Measurements from ENCODE around the gene MAN1A1. TPM values are rescaled to one million over a fixed set of nuclear protein-coding genes. Genes with fewer than 3 reads are reported as not detected.

MAN1A1 gene
- total RNA-seq, 2 donors from 2014 or later = 14.2 to 19.6 TPM

GRCh38 chr6:119207971-119208725 lies 141.4 kb downstream of the MAN1A1 start:
- Mint-ChIP-seq H3K36me3 (ENCODE audit: low read depth) (peaks cover 9% of the 10 kb centered on the region), H3K4me3 (no peak overlapping the region), H3K27ac (no peak overlapping the region), H3K4me1 (peaks cover 18% of the 10 kb centered on the region), H3K27me3 (no peaks in the 10 kb centered on the region)
- DNase-seq (no peak), ATAC-seq (no peak)
- no peaks in the 10 kb centered on the region for H3K9me3 ChIP-seq (ENCODE audit: control insufficient read depth, low read length, poor library complexity, severe bottlenecking)

GRCh38 chr6:119207327-119207726 lies 142.2 kb downstream of the MAN1A1 start:
- Mint-ChIP-seq H3K4me3 (no peak overlapping the region), H3K36me3 (ENCODE audit: low read depth) (peaks cover 16% of the 10 kb centered on the region), H3K4me1 (peaks cover 20% of the 10 kb centered on the region), H3K27me3 (no peaks in the 10 kb centered on the region), H3K27ac (no peak overlapping the region)
- H3K9me3 ChIP-seq (ENCODE audit: control insufficient read depth, low read length, poor library complexity, severe bottlenecking) = no peaks in the 10 kb centered on the region
- ATAC-seq = no peak
- no peak for DNase-seq

- ATAC-seq (no peak), DNase-seq (no peak)
- Mint-ChIP-seq H3K4me3 (no peak overlapping the region), H3K27ac (no peak overlapping the region), H3K27me3 (no peaks in the 10 kb centered on the region), H3K36me3 (ENCODE audit: low read depth) (peaks cover 16% of the 10 kb centered on the region), H3K4me1 (peaks cover 20% of the 10 kb centered on the region)
- no peaks in the 10 kb centered on the region for H3K9me3 ChIP-seq (ENCODE audit: control insufficient read depth, low read length, poor library complexity, severe bottlenecking)
These were observed 143.5 kb downstream of the MAN1A1 start for GRCh38 chr6:119205911-119206618.

- DNase-seq (no peak), ATAC-seq (no peak)
- Mint-ChIP-seq H3K27me3 (no peaks in the 10 kb centered on the region), H3K4me3 (no peak overlapping the region), H3K27ac (no peak overlapping the region), H3K4me1 (peaks cover 15% of the 10 kb centered on the region), H3K36me3 (ENCODE audit: low read depth) (peaks cover 21% of the 10 kb centered on the region)
- no peaks in the 10 kb centered on the region for H3K9me3 ChIP-seq (ENCODE audit: control insufficient read depth, low read length, poor library complexity, severe bottlenecking)
These were observed 144.8 kb downstream of the MAN1A1 start for GRCh38 chr6:119204719-119205118.

GRCh38 chr6:119201480-119201879 lies 148.1 kb downstream of the MAN1A1 start:
- no peaks in the 10 kb centered on the region for H3K27me3 Mint-ChIP-seq
- ATAC-seq (no peak), DNase-seq (no peak)
- H3K27ac Mint-ChIP-seq = no peak overlapping the region
- H3K4me1 Mint-ChIP-seq = peaks cover 12% of the 10 kb centered on the region
- peaks cover 30% of the 10 kb centered on the region for H3K36me3 Mint-ChIP-seq (ENCODE audit: low read depth)
- no peaks in the 10 kb centered on the region for H3K9me3 ChIP-seq (ENCODE audit: control insufficient read depth, low read length, poor library complexity, severe bottlenecking)
- no peak overlapping the region for H3K4me3 Mint-ChIP-seq

GRCh38 chr6:119200512-119201175 lies 148.9 kb downstream of the MAN1A1 start:
- Mint-ChIP-seq H3K4me1 (peaks cover 5% of the 10 kb centered on the region), H3K27ac (no peak overlapping the region), H3K36me3 (ENCODE audit: low read depth) (peaks cover 28% of the 10 kb centered on the region), H3K27me3 (no peaks in the 10 kb centered on the region), H3K4me3 (no peak overlapping the region)
- no peaks in the 10 kb centered on the region for H3K9me3 ChIP-seq (ENCODE audit: control insufficient read depth, low read length, poor library complexity, severe bottlenecking)
- no peak for DNase-seq
- no peak for ATAC-seq

GRCh38 chr6:119197271-119197670 lies 152.3 kb downstream of the MAN1A1 start:
- no peak for ATAC-seq
- peaks cover 19% of the 10 kb centered on the region for H3K36me3 Mint-ChIP-seq (ENCODE audit: low read depth)

GRCh38 chr6:119196715-119197114 lies 152.8 kb downstream of the MAN1A1 start:
- Mint-ChIP-seq H3K27me3 (no peaks in the 10 kb centered on the region), H3K27ac (no peak overlapping the region), H3K4me1 (peaks cover 2% of the 10 kb centered on the region), H3K4me3 (no peak overlapping the region), H3K36me3 (ENCODE audit: low read depth) (peaks cover 19% of the 10 kb centered on the region)
- H3K9me3 ChIP-seq (ENCODE audit: control insufficient read depth, low read length, poor library complexity, severe bottlenecking) = no peaks in the 10 kb centered on the region
- no peak for ATAC-seq
- DNase-seq = no peak

More at GRCh38 chr6:119197271-119197670, 152.3 kb downstream of the MAN1A1 start:
- DNase-seq = no peak
- Mint-ChIP-seq H3K27me3 (no peaks in the 10 kb centered on the region), H3K4me1 (peaks cover 2% of the 10 kb centered on the region), H3K27ac (no peak overlapping the region), H3K4me3 (no peak overlapping the region)
- H3K9me3 ChIP-seq (ENCODE audit: control insufficient read depth, low read length, poor library complexity, severe bottlenecking) = no peaks in the 10 kb centered on the region

GRCh38 chr6:119195848-119196247 lies 153.7 kb downstream of the MAN1A1 start:
- H3K27me3 Mint-ChIP-seq = no peaks in the 10 kb centered on the region
- no peak overlapping the region for H3K27ac Mint-ChIP-seq
- no peaks in the 10 kb centered on the region for H3K9me3 ChIP-seq (ENCODE audit: control insufficient read depth, low read length, poor library complexity, severe bottlenecking)
- ATAC-seq (no peak), DNase-seq (no peak)
- H3K4me1 Mint-ChIP-seq = peaks cover 2% of the 10 kb centered on the region
- peaks cover 17% of the 10 kb centered on the region for H3K36me3 Mint-ChIP-seq (ENCODE audit: low read depth)
- no peak overlapping the region for H3K4me3 Mint-ChIP-seq

GRCh38 chr6:119195204-119195603 lies 154.4 kb downstream of the MAN1A1 start:
- H3K4me1 Mint-ChIP-seq = peaks cover 2% of the 10 kb centered on the region
- H3K27me3 Mint-ChIP-seq = no peaks in the 10 kb centered on the region
- no peak overlapping the region for H3K4me3 Mint-ChIP-seq
- no peak for ATAC-seq
- peaks cover 14% of the 10 kb centered on the region for H3K36me3 Mint-ChIP-seq (ENCODE audit: low read depth)
- no peak overlapping the region for H3K27ac Mint-ChIP-seq
- DNase-seq = no peak
- no peaks in the 10 kb centered on the region for H3K9me3 ChIP-seq (ENCODE audit: control insufficient read depth, low read length, poor library complexity, severe bottlenecking)

GRCh38 chr6:119193707-119194106 lies 155.9 kb downstream of the MAN1A1 start:
- Mint-ChIP-seq H3K27me3 (no peaks in the 10 kb centered on the region), H3K27ac (no peak overlapping the region), H3K36me3 (ENCODE audit: low read depth) (peaks cover 14% of the 10 kb centered on the region), H3K4me1 (peaks cover 2% of the 10 kb centered on the region), H3K4me3 (no peak overlapping the region)
- no peaks in the 10 kb centered on the region for H3K9me3 ChIP-seq (ENCODE audit: control insufficient read depth, low read length, poor library complexity, severe bottlenecking)
- DNase-seq (no peak), ATAC-seq (no peak)

GRCh38 chr6:119192200-119192599 lies 157.4 kb downstream of the MAN1A1 start:
- Mint-ChIP-seq H3K4me1 (peaks cover 2% of the 10 kb centered on the region), H3K4me3 (no peak overlapping the region), H3K27ac (no peak overlapping the region), H3K27me3 (no peaks in the 10 kb centered on the region), H3K36me3 (ENCODE audit: low read depth) (peaks cover 11% of the 10 kb centered on the region)
- no peak for ATAC-seq
- H3K9me3 ChIP-seq (ENCODE audit: control insufficient read depth, low read length, poor library complexity, severe bottlenecking) = no peaks in the 10 kb centered on the region
- DNase-seq = no peak

- Mint-ChIP-seq H3K4me3 (no peak overlapping the region), H3K27ac (no peak overlapping the region), H3K4me1 (peaks cover 2% of the 10 kb centered on the region), H3K36me3 (ENCODE audit: low read depth) (peaks cover 6% of the 10 kb centered on the region), H3K27me3 (no peaks in the 10 kb centered on the region)
- no peaks in the 10 kb centered on the region for H3K9me3 ChIP-seq (ENCODE audit: control insufficient read depth, low read length, poor library complexity, severe bottlenecking)
- DNase-seq (no peak), ATAC-seq (no peak)
These were observed 159.4 kb downstream of the MAN1A1 start for GRCh38 chr6:119190176-119190575.

Measured in T-helper 17 cell (primary cell).